ENCODE measurements around the gene RTP2.

GRCh38 chr3:187747506-187747905 lies 45.1 kb upstream of the RTP2 start:
- no peak for TF ChIP-seq CTCF (IDR thresholded peaks at IDR 0.05; ENCODE audit: low read length)
- TF ChIP-seq EZH2 (optimal IDR thresholded peaks at IDR 0.05; ENCODE audit: low read depth, low read length), result no peak
- TF ChIP-seq EZH2phosphoT487 (IDR thresholded peaks at IDR 0.05; ENCODE audit: low read length), result no peak

All from MM.1S (cell line).